Upper lobe of right lung (tissue), 1 donor: ENCODE data around the gene CMPK2. TPM values are rescaled to one million over a fixed set of nuclear protein-coding genes. Genes with fewer than 3 reads are reported as not detected.

Source experiments
- ATAC-seq: fragments of 200-7000 bp; cut with Tn5 transposase; one replicate; pipeline ENCODE4 v1.9.1; 2020; ENCODE audit warnings: mild to moderate bottlenecking, moderate library complexity
- DNase-seq: peaks from one replicate; pipeline ENCODE4 v3.0.0-alpha.2; 2020
- H3K27ac ChIP-seq: fragments of 200-600 bp; one replicate; pipeline ENCODE4 v1.8.0; 2022
- H3K27me3 ChIP-seq: fragments of 200-600 bp; one replicate; pipeline ENCODE4 v1.8.0; 2022; ENCODE audit warnings: mild to moderate bottlenecking
- H3K36me3 ChIP-seq: fragments of 200-600 bp; one replicate; pipeline ENCODE4 v1.8.0; 2022
- H3K4me1 ChIP-seq: fragments of 200-600 bp; one replicate; pipeline ENCODE4 v1.8.0; 2022
- H3K4me3 ChIP-seq: fragments of 200-600 bp; one replicate; pipeline ENCODE4 v1.8.0; 2022; ENCODE audit warnings: mild to moderate bottlenecking
- H3K9me3 ChIP-seq: fragments of 200-600 bp; one replicate; pipeline ENCODE4 v1.8.0; 2022
- intact Hi-C: fragments of 100-400 bp; cut with DNase I; formaldehyde crosslinking; loops from one replicate; pipeline ENCODE4 v1.11.0; 2022
- total RNA-seq: library from RNA; stranded (reverse); fragmentation: NEBNext Ultra II Directional; extraction: Animal tissue kit (Norgen Biotek cat#: 25700); gene quantifications from one replicate; pipeline ENCODE4 v1.2.1, GENCODE V29; 2021
- TF ChIP-seq, protein P1 (sequence below): fragments of 200-600 bp; IDR thresholded peaks from one replicate; pipeline ENCODE4 v1.8.0; 2022; ENCODE audit warnings: antibody characterized with exemption
- donor health status: DM: no; HTN: yes; CAD: no; lungs with severe emphysema.

Gene CMPK2
- total RNA-seq, 1 donor from 2014 or later: 23.2 TPM

DNA sequence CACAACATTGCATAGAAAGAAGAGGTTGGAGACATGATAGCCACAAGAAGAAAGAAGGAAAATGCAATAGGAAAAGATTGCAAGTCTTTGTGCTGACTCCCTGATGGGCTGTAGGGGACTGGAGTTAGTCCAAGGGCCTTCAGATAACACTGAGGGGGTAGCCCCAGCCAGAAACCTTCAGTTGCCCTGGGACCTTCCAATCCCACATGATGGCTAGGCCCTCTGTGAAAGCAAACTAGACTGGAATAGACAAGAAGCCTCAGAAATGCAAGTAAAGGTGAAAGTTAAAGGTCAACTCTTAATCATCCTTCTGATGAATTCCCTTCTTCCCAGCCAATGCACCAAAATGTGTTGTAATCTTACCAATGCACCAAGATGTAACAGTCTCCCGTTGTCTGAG, 19.2 kb downstream of the CMPK2 start:
- TF ChIP-seq, protein P1, sequence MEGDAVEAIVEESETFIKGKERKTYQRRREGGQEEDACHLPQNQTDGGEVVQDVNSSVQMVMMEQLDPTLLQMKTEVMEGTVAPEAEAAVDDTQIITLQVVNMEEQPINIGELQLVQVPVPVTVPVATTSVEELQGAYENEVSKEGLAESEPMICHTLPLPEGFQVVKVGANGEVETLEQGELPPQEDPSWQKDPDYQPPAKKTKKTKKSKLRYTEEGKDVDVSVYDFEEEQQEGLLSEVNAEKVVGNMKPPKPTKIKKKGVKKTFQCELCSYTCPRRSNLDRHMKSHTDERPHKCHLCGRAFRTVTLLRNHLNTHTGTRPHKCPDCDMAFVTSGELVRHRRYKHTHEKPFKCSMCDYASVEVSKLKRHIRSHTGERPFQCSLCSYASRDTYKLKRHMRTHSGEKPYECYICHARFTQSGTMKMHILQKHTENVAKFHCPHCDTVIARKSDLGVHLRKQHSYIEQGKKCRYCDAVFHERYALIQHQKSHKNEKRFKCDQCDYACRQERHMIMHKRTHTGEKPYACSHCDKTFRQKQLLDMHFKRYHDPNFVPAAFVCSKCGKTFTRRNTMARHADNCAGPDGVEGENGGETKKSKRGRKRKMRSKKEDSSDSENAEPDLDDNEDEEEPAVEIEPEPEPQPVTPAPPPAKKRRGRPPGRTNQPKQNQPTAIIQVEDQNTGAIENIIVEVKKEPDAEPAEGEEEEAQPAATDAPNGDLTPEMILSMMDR: no peak
- Histone ChIP-seq H3K4me3 (no peak overlapping the region), H3K36me3 (peaks cover 30% of the 10 kb centered on the region), H3K9me3 (peaks cover 73% of the 10 kb centered on the region), H3K27ac (no peak overlapping the region), H3K27me3 (no peaks in the 10 kb centered on the region), H3K4me1 (no peaks in the 10 kb centered on the region)
- no peak for ATAC-seq
- intact Hi-C loops: no loop called here
- DNase-seq: no peak

DNA sequence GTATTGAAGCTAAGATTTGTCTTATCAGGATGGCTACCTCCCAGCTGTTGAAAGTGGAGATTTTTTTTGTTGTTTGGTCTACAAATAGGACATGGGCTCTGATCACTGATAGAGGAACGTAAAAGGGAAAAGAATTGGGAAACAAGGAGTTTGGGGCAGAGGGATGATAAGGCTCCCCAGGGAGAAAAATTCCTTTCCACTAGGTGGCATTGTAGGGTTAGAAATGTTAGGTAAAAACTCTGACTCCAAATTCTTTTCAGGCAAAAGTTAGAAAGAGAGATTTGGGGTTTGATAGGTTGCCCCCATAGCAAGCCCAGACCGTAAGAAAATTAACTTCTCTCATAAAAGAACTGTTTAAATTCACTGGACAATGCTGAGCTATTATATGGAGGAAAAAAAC, 19.8 kb downstream of the CMPK2 start:
- TF ChIP-seq, protein P1: no peak

DNA sequence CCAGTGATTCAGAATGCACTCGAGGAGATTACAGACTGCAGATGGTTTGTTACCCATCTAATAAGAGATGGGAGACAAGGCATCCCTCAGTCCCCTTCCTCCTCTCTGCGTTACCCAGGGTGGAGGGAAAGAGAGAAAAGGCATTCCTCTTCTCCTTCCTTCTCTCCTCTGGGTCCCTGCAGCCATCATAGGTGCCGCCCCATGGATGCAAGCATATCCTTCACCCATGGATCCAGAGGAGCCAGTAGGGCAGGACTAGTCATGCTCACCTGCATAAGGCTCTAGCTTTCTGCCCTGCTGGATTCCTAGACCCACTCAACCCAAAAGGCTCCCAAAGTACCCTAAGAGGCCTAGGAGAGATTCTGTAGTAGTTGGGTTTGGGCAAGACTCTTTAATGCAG, 20.4 kb downstream of the CMPK2 start:
- ATAC-seq (peak; percentile 46), DNase-seq (no peak)
- Histone ChIP-seq H3K36me3 (peaks cover 18% of the 10 kb centered on the region), H3K9me3 (peaks cover 73% of the 10 kb centered on the region), H3K4me1 (no peaks in the 10 kb centered on the region), H3K27me3 (no peaks in the 10 kb centered on the region), H3K27ac (no peak overlapping the region), H3K4me3 (no peak overlapping the region)
- intact Hi-C loops: no loop called here
- TF ChIP-seq, protein P1: no peak

More for the DNA sequence above, 19.8 kb downstream of the CMPK2 start:
- ATAC-seq (no peak), DNase-seq (no peak)
- Histone ChIP-seq H3K4me1 (no peaks in the 10 kb centered on the region), H3K9me3 (peaks cover 73% of the 10 kb centered on the region), H3K27me3 (no peaks in the 10 kb centered on the region), H3K36me3 (peaks cover 24% of the 10 kb centered on the region), H3K4me3 (no peak overlapping the region), H3K27ac (no peak overlapping the region)
- intact Hi-C loops: no loop called here

DNA sequence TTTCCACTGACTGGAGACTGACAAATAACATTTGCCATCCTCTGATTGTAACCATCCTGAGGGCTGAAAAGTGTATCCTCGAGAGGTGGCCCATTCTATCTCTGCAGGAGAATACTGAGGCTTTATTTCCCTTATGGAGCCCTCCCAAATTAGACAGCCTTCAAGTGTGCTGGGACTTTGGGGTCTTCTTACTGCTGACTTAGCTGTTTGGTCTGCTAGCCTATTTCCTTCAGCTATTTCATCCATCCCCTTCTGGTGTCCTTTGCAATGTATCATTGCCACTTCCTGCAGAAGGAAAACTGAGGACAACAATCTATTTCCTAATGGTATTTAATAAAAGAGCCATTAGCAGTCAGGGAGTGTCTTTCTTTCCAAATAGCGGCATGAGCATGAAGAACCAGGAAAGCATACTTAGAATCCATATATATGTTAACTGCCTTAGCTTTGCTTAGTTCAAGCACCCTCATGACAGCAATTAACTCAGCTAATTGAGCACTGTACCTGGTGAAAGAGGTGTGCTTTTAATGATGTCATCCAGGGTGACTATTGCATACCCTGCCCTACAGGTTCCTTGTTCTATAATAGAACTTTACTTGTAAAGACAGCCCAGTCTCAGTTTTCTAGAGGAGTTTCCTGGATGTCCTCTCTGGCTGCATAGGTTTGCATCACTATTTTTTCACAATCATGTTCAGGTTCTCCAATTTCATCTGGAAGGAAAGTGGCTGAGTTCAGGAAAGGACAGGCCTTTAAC, 24.0 kb downstream of the CMPK2 start:
- H3K36me3 ChIP-seq: no peaks in the 10 kb centered on the region
- no peak overlapping the region for H3K27ac ChIP-seq
- ATAC-seq: no peak
- no peaks in the 10 kb centered on the region for H3K27me3 ChIP-seq
- no peak overlapping the region for H3K4me3 ChIP-seq
- no peak for DNase-seq
- H3K4me1 ChIP-seq: no peaks in the 10 kb centered on the region
- intact Hi-C loops: no loop called here
- TF ChIP-seq, protein P1: no peak
- peaks cover 51% of the 10 kb centered on the region for H3K9me3 ChIP-seq

DNA sequence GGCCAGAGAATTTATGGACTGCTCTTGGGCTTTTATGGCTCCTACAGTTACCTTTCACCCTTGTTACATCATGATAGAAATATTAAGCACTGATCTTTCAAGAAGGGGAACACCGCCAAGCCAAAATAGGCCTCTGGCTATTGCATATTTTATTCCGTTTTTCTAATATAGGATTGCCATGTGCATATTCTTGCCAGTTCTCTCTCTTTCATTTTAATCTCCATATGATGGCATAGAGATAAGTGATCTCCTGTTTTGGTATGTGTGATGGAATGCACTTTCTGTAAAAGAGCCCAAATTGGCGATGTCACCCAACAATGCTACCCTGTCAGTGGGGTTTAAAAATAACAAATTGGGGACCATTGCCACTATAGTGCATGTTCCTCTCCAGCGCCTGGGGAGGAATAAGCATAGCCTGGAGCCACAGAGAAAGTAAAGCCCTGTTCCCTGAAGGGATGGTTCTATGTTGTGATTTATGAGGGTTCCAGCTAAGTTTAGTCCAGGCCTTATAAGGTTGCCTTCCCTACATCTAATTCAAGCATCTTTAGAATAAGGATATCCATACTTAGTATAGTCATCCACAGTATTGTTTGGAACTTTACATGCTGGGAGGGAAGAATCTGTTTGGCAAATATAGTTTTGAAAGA, 26.9 kb downstream of the CMPK2 start:
- no peaks in the 10 kb centered on the region for H3K27me3 ChIP-seq
- intact Hi-C loops: no loop called here
- H3K27ac ChIP-seq: no peak overlapping the region
- ATAC-seq: no peak
- H3K4me3 ChIP-seq: no peak overlapping the region
- TF ChIP-seq, protein P1: no peak
- no peaks in the 10 kb centered on the region for H3K36me3 ChIP-seq
- peaks cover 22% of the 10 kb centered on the region for H3K9me3 ChIP-seq
- no peaks in the 10 kb centered on the region for H3K4me1 ChIP-seq
- no peak for DNase-seq
